ENCODE results near the gene ARHGAP6.
A peak's percentile ranks its signal among the peaks of the same experiment; 100 is the strongest.

ARHGAP6 gene

GRCh38 chrX:11148401-11148800 lies 517.3 kb downstream of the ARHGAP6 start:
- no peaks in the 10 kb centered on the region for H3K9me3 ChIP-seq (ENCODE audit: severe bottlenecking)
- peaks cover 5% of the 10 kb centered on the region for H3K27me3 ChIP-seq (ENCODE audit: insufficient read depth, low read depth, severe bottlenecking)
- no peak for TF ChIP-seq CTCF (IDR thresholded peaks at IDR 0.05; ENCODE audit: low read depth, low read length)
- H3K4me3 ChIP-seq (ENCODE audit: low read depth, low read length), result no peak overlapping the region
- H3K27ac ChIP-seq, result no peak overlapping the region
- DNase-seq, result no peak
- H3K36me3 ChIP-seq, result no peaks in the 10 kb centered on the region

GRCh38 chrX:11146411-11146810 lies 519.3 kb downstream of the ARHGAP6 start:
- H3K4me3 ChIP-seq (ENCODE audit: low read depth, low read length), result no peak overlapping the region
- no peak for DNase-seq
- no peak overlapping the region for H3K27ac ChIP-seq
- peaks cover 5% of the 10 kb centered on the region for H3K27me3 ChIP-seq (ENCODE audit: insufficient read depth, low read depth, severe bottlenecking)
- H3K9me3 ChIP-seq (ENCODE audit: severe bottlenecking), result no peaks in the 10 kb centered on the region
- no peaks in the 10 kb centered on the region for H3K36me3 ChIP-seq
- no peak for TF ChIP-seq CTCF (IDR thresholded peaks at IDR 0.05; ENCODE audit: low read depth, low read length)

GRCh38 chrX:11143931-11144678 lies 521.6 kb downstream of the ARHGAP6 start:
- Histone ChIP-seq H3K9me3 (ENCODE audit: severe bottlenecking) (no peaks in the 10 kb centered on the region), H3K36me3 (no peaks in the 10 kb centered on the region), H3K27ac (no peak overlapping the region), H3K27me3 (ENCODE audit: insufficient read depth, low read depth, severe bottlenecking) (peaks cover 5% of the 10 kb centered on the region), H3K4me3 (ENCODE audit: low read depth, low read length) (no peak overlapping the region)
- TF ChIP-seq CTCF (IDR thresholded peaks at IDR 0.05; ENCODE audit: low read depth, low read length), result peak; percentile 63
- peak; percentile 62 for DNase-seq

- DNase-seq, result no peak
- Histone ChIP-seq H3K36me3 (no peaks in the 10 kb centered on the region), H3K4me3 (ENCODE audit: low read depth, low read length) (no peak overlapping the region), H3K9me3 (ENCODE audit: severe bottlenecking) (no peaks in the 10 kb centered on the region), H3K27ac (no peak overlapping the region), H3K27me3 (ENCODE audit: insufficient read depth, low read depth, severe bottlenecking) (no peaks in the 10 kb centered on the region)
- no peak for TF ChIP-seq CTCF (IDR thresholded peaks at IDR 0.05; ENCODE audit: low read depth, low read length)
Observed at GRCh38 chrX:11138498-11139390, 527.0 kb downstream of the ARHGAP6 start.

GRCh38 chrX:11137543-11138139 lies 528.1 kb downstream of the ARHGAP6 start:
- Histone ChIP-seq H3K27me3 (ENCODE audit: insufficient read depth, low read depth, severe bottlenecking) (no peaks in the 10 kb centered on the region), H3K27ac (no peak overlapping the region), H3K36me3 (no peaks in the 10 kb centered on the region), H3K4me3 (ENCODE audit: low read depth, low read length) (no peak overlapping the region), H3K9me3 (ENCODE audit: severe bottlenecking) (no peaks in the 10 kb centered on the region)
- no peak for TF ChIP-seq CTCF (IDR thresholded peaks at IDR 0.05; ENCODE audit: low read depth, low read length)
- no peak for DNase-seq

Data from WERI-Rb-1 (cell line).